ENCODE results near the gene G3BP1. TPM values are rescaled to one million over a fixed set of nuclear protein-coding genes. Genes with fewer than 3 reads are reported as not detected.

The G3BP1 gene
- total RNA-seq, 2 donors from 2014 or later: 346 to 376 TPM

DNA sequence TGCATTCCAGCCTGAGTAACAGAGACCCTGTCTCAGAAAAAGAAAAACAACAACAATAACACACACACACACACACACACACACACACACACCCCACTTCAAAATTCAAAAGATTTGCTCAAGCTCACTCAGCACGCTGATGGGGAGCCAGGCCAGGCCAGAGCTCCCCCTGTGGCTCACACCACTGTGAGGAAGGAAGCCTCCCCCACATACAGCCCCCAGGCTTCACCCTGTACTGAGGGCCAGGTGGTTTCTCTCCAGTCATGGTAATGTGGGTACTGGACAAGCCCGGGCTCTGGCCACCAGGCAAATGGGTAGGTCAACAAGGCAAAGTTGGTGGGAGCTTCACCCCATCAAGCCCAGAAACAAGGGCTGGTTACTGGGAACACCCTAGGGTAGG is 32.4 kb upstream of the G3BP1 start:
- H3K4me3 Mint-ChIP-seq: no peak overlapping the region
- peak; percentile 58 for DNase-seq
- Histone ChIP-seq H3K9me3 (ENCODE audit: control insufficient read depth, low read length) (no peaks in the 10 kb centered on the region), H3K27me3 (ENCODE audit: control insufficient read depth, insufficient read depth, low read length, poor library complexity, severe bottlenecking) (no peaks in the 10 kb centered on the region), H3K36me3 (ENCODE audit: control insufficient read depth, insufficient read depth, low read length) (peaks cover 11% of the 10 kb centered on the region), H3K9ac (ENCODE audit: extremely low read depth, low read length, poor library complexity, severe bottlenecking) (no peak overlapping the region), H3K4me3 (ENCODE audit: low read length) (no peak overlapping the region), H3K4me1 (ENCODE audit: control insufficient read depth, insufficient read depth, low read length) (peaks cover 15% of the 10 kb centered on the region), H3K27ac (ENCODE audit: low read depth, low read length) (no peak overlapping the region)
- no peaks in the 10 kb centered on the region for H3K9me3 Mint-ChIP-seq
- H3K27ac Mint-ChIP-seq: no peak overlapping the region
- WGBS, 2 experiments (ENCODE audit: insufficient coverage in 1 of 2, insufficient read length in 1 of 2): 98% methylated on average over 2 of the region's 2 CpGs; no CpG with 5 or more reads in 1 of the 2 experiments
- H3K27me3 Mint-ChIP-seq (ENCODE audit: insufficient read depth): no peaks in the 10 kb centered on the region
- TF ChIP-seq, protein P1, sequence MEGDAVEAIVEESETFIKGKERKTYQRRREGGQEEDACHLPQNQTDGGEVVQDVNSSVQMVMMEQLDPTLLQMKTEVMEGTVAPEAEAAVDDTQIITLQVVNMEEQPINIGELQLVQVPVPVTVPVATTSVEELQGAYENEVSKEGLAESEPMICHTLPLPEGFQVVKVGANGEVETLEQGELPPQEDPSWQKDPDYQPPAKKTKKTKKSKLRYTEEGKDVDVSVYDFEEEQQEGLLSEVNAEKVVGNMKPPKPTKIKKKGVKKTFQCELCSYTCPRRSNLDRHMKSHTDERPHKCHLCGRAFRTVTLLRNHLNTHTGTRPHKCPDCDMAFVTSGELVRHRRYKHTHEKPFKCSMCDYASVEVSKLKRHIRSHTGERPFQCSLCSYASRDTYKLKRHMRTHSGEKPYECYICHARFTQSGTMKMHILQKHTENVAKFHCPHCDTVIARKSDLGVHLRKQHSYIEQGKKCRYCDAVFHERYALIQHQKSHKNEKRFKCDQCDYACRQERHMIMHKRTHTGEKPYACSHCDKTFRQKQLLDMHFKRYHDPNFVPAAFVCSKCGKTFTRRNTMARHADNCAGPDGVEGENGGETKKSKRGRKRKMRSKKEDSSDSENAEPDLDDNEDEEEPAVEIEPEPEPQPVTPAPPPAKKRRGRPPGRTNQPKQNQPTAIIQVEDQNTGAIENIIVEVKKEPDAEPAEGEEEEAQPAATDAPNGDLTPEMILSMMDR (conservative IDR thresholded peaks at IDR 0.05): no peak
- peaks cover 7% of the 10 kb centered on the region for H3K36me3 Mint-ChIP-seq (ENCODE audit: low read depth)
- H3K4me1 Mint-ChIP-seq: peaks cover 22% of the 10 kb centered on the region

GRCh38 chr5:151739939-151740335 is 31.8 kb upstream of the G3BP1 start:
- H3K4me1 ChIP-seq (ENCODE audit: control insufficient read depth, insufficient read depth, low read length): peaks cover 15% of the 10 kb centered on the region

GRCh38 chr5:151740336-151740942 is 31.3 kb upstream of the G3BP1 start:
- Histone ChIP-seq H3K27ac (ENCODE audit: low read depth, low read length) (peak overlapping the region; percentile 57), H3K9ac (ENCODE audit: extremely low read depth, low read length, poor library complexity, severe bottlenecking) (peak overlapping the region; percentile 12), H3K27me3 (ENCODE audit: control insufficient read depth, insufficient read depth, low read length, poor library complexity, severe bottlenecking) (no peaks in the 10 kb centered on the region), H3K4me1 (ENCODE audit: control insufficient read depth, insufficient read depth, low read length) (peaks cover 15% of the 10 kb centered on the region), H3K36me3 (ENCODE audit: control insufficient read depth, insufficient read depth, low read length) (peaks cover 19% of the 10 kb centered on the region), H3K9me3 (ENCODE audit: control insufficient read depth, low read length) (no peaks in the 10 kb centered on the region), H3K4me3 (ENCODE audit: low read length) (no peak overlapping the region)
- TF ChIP-seq, protein P1 (conservative IDR thresholded peaks at IDR 0.05): peak; percentile 96
- WGBS, 2 experiments (ENCODE audit: insufficient coverage in 1 of 2, insufficient read length in 1 of 2): 16 to 26% methylated on average over 8 to 11 of the region's 11 CpGs
- peaks cover 22% of the 10 kb centered on the region for H3K4me1 Mint-ChIP-seq
- H3K27ac Mint-ChIP-seq: peak overlapping the region; percentile 89
- H3K4me3 Mint-ChIP-seq: no peak overlapping the region
- H3K9me3 Mint-ChIP-seq: no peaks in the 10 kb centered on the region
- peak; percentile 85 for DNase-seq
- H3K27me3 Mint-ChIP-seq (ENCODE audit: insufficient read depth): no peaks in the 10 kb centered on the region
- peaks cover 12% of the 10 kb centered on the region for H3K36me3 Mint-ChIP-seq (ENCODE audit: low read depth)

More at GRCh38 chr5:151739939-151740335, 31.8 kb upstream of the G3BP1 start:
- TF ChIP-seq, protein P1 (conservative IDR thresholded peaks at IDR 0.05): no peak
- Mint-ChIP-seq H3K9me3 (no peaks in the 10 kb centered on the region), H3K27ac (peak overlapping the region; percentile 89), H3K36me3 (ENCODE audit: low read depth) (peaks cover 7% of the 10 kb centered on the region), H3K4me3 (no peak overlapping the region), H3K27me3 (ENCODE audit: insufficient read depth) (no peaks in the 10 kb centered on the region), H3K4me1 (peaks cover 22% of the 10 kb centered on the region)
- Histone ChIP-seq H3K27me3 (ENCODE audit: control insufficient read depth, insufficient read depth, low read length, poor library complexity, severe bottlenecking) (no peaks in the 10 kb centered on the region), H3K9me3 (ENCODE audit: control insufficient read depth, low read length) (no peaks in the 10 kb centered on the region), H3K9ac (ENCODE audit: extremely low read depth, low read length, poor library complexity, severe bottlenecking) (peak overlapping the region; percentile 12), H3K27ac (ENCODE audit: low read depth, low read length) (peak overlapping the region; percentile 57), H3K4me3 (ENCODE audit: low read length) (no peak overlapping the region), H3K36me3 (ENCODE audit: control insufficient read depth, insufficient read depth, low read length) (peaks cover 14% of the 10 kb centered on the region)
- 45 to 46% methylated on average over 3 to 4 of the region's 4 CpGs for WGBS, 2 experiments (ENCODE audit: insufficient coverage in 1 of 2, insufficient read length in 1 of 2)
- DNase-seq: no peak
